ENCODE results near the gene UVSSA. TPM values are rescaled to one million over a fixed set of nuclear protein-coding genes. Genes with fewer than 3 reads are reported as not detected.
"Not testable (repeated sequence)": the region's sequence is repeated elsewhere in the genome, so short reads cannot be mapped to it uniquely, and the experiment has no call there.

UVSSA gene
- total RNA-seq, 1 donor from 2014 or later, result 28.3 TPM

- Mint-ChIP-seq H3K36me3 (ENCODE audit: low read depth) (peaks cover 19% of the 10 kb centered on the region), H3K9me3 (no peaks in the 10 kb centered on the region), H3K27me3 (no peaks in the 10 kb centered on the region), H3K4me1 (no peaks in the 10 kb centered on the region), H3K4me3 (no peak overlapping the region), H3K27ac (no peak overlapping the region)
- DNase-seq, result no peak
- intact Hi-C loops (cut with micrococcal nuclease), result no loop called here
These were observed 23.2 kb upstream of the UVSSA start for GRCh38 chr4:1323635-1324442.

- intact Hi-C loops (cut with micrococcal nuclease); H3K4me3 Mint-ChIP-seq; H3K9me3 Mint-ChIP-seq: not testable (repeated sequence)
These were observed 22.4 kb upstream of the UVSSA start for GRCh38 chr4:1324443-1325175.

GRCh38 chr4:1325176-1325480 lies 21.9 kb upstream of the UVSSA start:
- Mint-ChIP-seq H3K9me3 (no peaks in the 10 kb centered on the region), H3K27ac (no peak overlapping the region), H3K36me3 (ENCODE audit: low read depth) (peaks cover 18% of the 10 kb centered on the region), H3K27me3 (no peaks in the 10 kb centered on the region), H3K4me1 (peaks cover 8% of the 10 kb centered on the region), H3K4me3 (no peak overlapping the region)
- DNase-seq, result no peak
- intact Hi-C loops (cut with micrococcal nuclease), result no loop called here

More at GRCh38 chr4:1324443-1325175, 22.4 kb upstream of the UVSSA start:
- peaks cover 20% of the 10 kb centered on the region for H3K36me3 Mint-ChIP-seq (ENCODE audit: low read depth)
- DNase-seq, H3K27me3 Mint-ChIP-seq, H3K27ac Mint-ChIP-seq, H3K4me1 Mint-ChIP-seq: not testable (repeated sequence)

GRCh38 chr4:1325681-1326635 lies 21.1 kb upstream of the UVSSA start:
- intact Hi-C loops (cut with micrococcal nuclease), result no loop called here
- Mint-ChIP-seq H3K9me3 (no peaks in the 10 kb centered on the region), H3K4me3 (no peak overlapping the region), H3K4me1 (peaks cover 16% of the 10 kb centered on the region), H3K36me3 (ENCODE audit: low read depth) (peaks cover 20% of the 10 kb centered on the region), H3K27ac (no peak overlapping the region), H3K27me3 (no peaks in the 10 kb centered on the region)
- no peak for DNase-seq

- no peak overlapping the region for H3K4me3 Mint-ChIP-seq
- intact Hi-C loops (cut with micrococcal nuclease), result no loop called here
- H3K9me3 Mint-ChIP-seq, result no peaks in the 10 kb centered on the region
- no peaks in the 10 kb centered on the region for H3K27me3 Mint-ChIP-seq
- peaks cover 19% of the 10 kb centered on the region for H3K36me3 Mint-ChIP-seq (ENCODE audit: low read depth)
- H3K27ac Mint-ChIP-seq, result no peak overlapping the region
- no peak for DNase-seq
- H3K4me1 Mint-ChIP-seq, result peaks cover 21% of the 10 kb centered on the region
These were observed 20.1 kb upstream of the UVSSA start for GRCh38 chr4:1326751-1327525.

GRCh38 chr4:1327526-1328266 lies 19.3 kb upstream of the UVSSA start:
- DNase-seq, result no peak
- Mint-ChIP-seq H3K27me3 (no peaks in the 10 kb centered on the region), H3K27ac (no peak overlapping the region), H3K36me3 (ENCODE audit: low read depth) (peaks cover 21% of the 10 kb centered on the region), H3K4me1 (peaks cover 21% of the 10 kb centered on the region), H3K4me3 (no peak overlapping the region), H3K9me3 (no peaks in the 10 kb centered on the region)
- intact Hi-C loops (cut with micrococcal nuclease), result no loop called here

GRCh38 chr4:1328267-1329155 lies 18.5 kb upstream of the UVSSA start:
- Mint-ChIP-seq H3K4me1 (peaks cover 21% of the 10 kb centered on the region), H3K27ac (no peak overlapping the region), H3K9me3 (no peaks in the 10 kb centered on the region), H3K36me3 (ENCODE audit: low read depth) (peaks cover 22% of the 10 kb centered on the region), H3K27me3 (no peaks in the 10 kb centered on the region), H3K4me3 (no peak overlapping the region)
- intact Hi-C loops (cut with micrococcal nuclease), result no loop called here
- DNase-seq, result no peak

- intact Hi-C loops (cut with micrococcal nuclease), result no loop called here
- Mint-ChIP-seq H3K27ac (no peak overlapping the region), H3K4me3 (peak overlapping the region; percentile 33), H3K9me3 (no peaks in the 10 kb centered on the region), H3K27me3 (no peaks in the 10 kb centered on the region), H3K36me3 (ENCODE audit: low read depth) (peaks cover 28% of the 10 kb centered on the region), H3K4me1 (peaks cover 24% of the 10 kb centered on the region)
- no peak for DNase-seq
These were observed 17.3 kb upstream of the UVSSA start for GRCh38 chr4:1329408-1330371.

GRCh38 chr4:1330761-1331590 lies 16.0 kb upstream of the UVSSA start:
- intact Hi-C loops (cut with micrococcal nuclease), result no loop called here
- Mint-ChIP-seq H3K27ac (peak overlapping the region; percentile 39), H3K4me1 (peaks cover 29% of the 10 kb centered on the region), H3K27me3 (no peaks in the 10 kb centered on the region), H3K9me3 (no peaks in the 10 kb centered on the region), H3K4me3 (peak overlapping the region; percentile 60), H3K36me3 (ENCODE audit: low read depth) (peaks cover 35% of the 10 kb centered on the region)
- peak; percentile 86 for DNase-seq

- peak; percentile 55 for DNase-seq
- intact Hi-C loops (cut with micrococcal nuclease), result no loop called here
- H3K27me3 Mint-ChIP-seq, result no peaks in the 10 kb centered on the region
- H3K9me3 Mint-ChIP-seq, result peaks cover 4% of the 10 kb centered on the region
- H3K4me1 Mint-ChIP-seq, result peaks cover 32% of the 10 kb centered on the region
- H3K27ac Mint-ChIP-seq, result peak overlapping the region; percentile 11
- H3K36me3 Mint-ChIP-seq (ENCODE audit: low read depth), result peaks cover 40% of the 10 kb centered on the region
- peak overlapping the region; percentile 35 for H3K4me3 Mint-ChIP-seq
These were observed 15.2 kb upstream of the UVSSA start for GRCh38 chr4:1331591-1332353.
